EH (cell line): ENCODE measurements around the gene ITIH5.

ENCODE experiments used
- DNase-seq: peaks from one replicate; pipeline ENCODE4 v3.0.0-alpha.2; 2015; ENCODE audit warnings: low read depth

The ITIH5 gene

DNA sequence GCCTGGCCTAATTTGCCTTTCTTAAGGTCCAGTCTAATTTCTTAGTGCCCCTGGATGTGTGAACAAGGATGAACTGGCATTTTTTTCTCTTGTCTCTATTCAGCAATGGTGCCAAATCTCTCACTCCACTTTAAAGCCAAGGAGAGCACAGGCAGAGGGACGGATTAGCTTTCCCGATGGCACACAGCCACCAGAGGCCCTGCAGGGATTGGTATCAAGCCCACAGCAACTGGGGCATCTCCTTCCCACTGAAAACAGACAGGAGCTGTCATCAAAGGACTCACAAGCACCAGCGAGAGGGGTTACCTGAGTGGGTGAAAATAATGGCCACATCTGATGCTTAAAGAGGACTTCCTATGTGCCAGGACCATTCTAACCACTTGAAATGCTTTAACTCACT is 83.1 kb downstream of the ITIH5 start:
- no peak for DNase-seq

DNA sequence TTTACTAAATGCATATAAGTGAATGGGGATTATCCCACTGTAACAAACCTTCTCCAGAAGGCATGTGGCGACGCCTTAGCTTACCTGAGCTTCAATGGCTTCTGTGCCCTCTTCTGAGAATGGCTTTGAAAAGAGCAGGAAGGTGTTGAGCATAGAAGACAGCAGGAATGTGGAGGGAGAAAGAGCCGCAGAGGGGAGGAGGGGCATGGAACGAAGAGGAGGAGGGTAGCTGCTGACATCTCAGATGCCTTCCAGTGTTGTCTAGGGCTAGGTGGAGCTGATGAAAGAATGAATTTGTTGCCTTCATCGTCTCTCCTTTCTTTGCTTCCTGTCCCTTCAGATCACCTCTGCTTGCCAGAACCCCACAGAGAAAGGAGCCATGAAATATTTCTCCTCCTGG is 86.2 kb downstream of the ITIH5 start:
- no peak for DNase-seq

DNA sequence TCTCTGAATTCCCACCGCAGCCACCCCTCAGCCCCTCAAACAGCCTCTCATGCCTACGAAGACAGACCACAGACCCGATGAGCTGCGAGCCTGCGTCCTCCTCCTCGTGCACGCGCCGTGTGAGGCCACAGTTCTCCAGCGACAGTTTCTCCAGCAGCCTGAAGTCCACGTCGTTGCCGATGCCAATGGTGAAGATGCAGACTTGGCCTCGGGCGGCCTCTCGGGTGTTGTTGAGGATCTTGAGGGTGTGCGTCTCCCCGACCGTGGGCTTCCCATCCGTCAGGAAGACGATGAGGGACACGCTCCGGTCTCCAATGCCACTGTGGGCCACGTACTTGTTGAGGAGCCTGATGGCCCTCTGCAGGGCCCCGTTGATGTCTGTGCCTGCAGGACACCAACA is 87.1 kb downstream of the ITIH5 start:
- DNase-seq = no peak

DNA sequence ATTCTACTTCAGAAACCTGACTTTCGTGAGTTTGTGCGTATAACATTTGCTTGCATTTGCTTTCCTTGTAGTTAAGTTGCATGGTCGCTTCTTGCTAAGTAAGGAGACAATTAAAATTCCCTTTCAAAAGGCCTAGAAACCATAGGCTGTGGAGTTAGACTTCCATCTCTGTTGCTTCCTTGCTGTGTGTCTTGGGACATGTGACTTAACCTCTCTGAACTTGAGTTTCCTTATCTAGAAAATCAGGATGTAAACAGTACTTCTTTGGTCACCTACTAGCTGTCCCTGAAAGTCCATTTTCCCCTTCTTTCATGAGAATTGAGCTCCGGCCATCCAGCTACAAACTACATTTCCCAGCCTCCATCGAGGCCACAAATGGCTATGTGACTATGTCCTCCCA is 89.2 kb downstream of the ITIH5 start:
- DNase-seq = no peak

DNA sequence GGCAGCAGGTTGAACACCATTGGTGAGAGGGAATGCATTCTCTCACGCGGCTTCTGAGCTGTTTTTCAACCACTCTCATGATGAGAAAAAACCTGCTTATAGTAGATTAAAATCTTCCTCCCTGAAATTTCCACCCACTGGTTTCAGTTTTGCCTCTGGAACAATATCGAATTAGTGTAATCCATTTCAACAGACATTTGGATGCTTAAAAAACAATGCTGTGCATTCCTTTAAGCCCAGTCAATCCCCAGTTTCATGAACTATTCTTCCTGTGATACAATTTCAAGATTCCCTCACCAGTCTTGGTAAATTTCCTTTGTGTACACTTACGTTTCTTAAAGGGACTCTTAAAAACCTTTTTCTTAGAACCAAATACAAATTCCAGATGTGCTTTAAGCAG is 89.6 kb downstream of the ITIH5 start:
- DNase-seq = no peak

DNA sequence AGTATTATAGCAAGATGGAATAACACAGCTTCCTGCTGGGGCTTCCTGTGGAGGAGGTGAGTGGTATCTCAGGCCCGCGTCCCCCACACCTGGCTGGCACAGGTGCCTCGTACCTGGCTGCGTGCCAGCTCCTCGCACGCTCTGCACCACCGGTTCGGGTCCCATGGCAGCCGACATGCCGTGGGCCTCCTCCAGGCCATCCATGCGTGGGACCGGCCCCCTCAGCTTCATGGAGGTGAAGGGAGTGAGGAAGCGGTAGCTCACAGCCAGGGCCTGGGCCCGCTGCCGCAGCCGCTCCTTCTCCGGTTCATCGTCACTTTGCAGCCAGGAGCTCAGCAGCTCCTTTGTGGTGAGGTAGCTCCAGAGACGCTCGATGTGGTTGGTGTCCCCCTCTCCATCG is 90.4 kb downstream of the ITIH5 start:
- no peak for DNase-seq

DNA sequence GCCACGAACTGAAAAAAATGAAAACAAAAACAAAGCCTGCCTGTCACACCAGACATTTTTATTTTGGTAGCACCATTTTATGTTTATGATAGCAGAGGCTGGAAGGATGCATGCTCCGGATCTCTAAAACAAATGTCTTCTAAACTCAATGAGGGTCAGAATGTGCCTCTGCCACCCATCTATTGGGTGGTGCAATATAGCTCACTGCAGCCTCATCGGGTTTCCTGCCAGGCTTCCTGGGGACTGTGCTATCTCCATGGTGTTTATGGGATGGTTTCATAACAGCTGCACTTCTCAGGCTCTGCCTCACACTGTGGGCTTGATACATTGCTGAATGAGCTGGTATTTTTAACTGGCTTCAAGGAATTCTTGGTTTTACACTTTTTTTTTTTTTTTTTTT is 94.4 kb downstream of the ITIH5 start:
- DNase-seq = no peak

DNA sequence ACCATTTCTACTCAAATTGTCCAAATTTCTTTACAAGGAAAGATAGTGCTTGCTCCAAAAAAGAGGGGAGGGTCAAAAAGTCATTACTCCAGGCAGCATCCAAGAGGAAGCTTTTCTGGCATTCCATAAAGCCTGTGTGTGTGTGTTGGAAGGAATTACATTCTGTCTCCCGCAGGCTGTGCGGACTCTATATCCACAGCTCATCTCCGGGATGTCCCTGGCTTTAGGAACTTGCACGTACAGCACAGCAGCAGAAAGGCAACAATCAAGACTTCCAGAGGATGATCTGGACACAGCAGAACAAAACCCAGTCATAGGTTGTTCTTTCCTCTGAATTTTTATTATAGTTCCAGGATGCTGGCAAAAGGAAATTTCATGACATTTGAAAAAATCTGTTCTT is 94.8 kb downstream of the ITIH5 start:
- no peak for DNase-seq

DNA sequence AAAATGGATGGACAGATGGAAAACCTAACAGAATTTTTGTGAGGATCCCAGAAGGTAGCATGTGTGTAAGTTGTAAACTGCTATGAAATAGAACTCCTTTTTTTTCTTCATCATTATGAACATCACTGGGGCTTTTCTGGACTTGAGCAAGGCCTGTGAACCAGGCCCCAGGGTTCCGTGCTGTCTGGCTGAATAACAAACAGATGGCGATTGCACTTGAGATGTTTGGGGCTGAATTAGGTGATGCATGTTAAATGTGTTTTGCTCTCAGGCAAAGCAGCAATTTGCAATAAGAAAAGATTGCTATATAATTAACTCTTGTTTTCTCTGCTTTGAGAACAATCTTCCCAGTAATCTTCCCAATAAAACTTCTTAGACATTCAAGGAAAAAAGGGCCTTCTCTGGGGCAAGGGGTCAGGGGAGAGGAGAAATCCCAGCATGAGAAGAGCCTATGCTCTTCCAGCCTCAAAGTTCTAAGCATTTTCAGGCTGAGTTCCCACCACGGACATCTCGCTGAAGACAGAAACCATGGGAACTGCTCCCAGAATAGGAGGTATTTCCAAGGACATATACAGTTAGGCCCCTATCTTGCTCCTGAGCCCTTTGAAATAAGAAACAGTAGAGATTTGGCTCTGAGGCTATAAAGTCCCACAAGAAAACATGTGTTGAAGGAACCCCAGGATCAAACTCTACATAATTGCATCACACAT is 98.7 kb downstream of the ITIH5 start:
- DNase-seq = no peak

DNA sequence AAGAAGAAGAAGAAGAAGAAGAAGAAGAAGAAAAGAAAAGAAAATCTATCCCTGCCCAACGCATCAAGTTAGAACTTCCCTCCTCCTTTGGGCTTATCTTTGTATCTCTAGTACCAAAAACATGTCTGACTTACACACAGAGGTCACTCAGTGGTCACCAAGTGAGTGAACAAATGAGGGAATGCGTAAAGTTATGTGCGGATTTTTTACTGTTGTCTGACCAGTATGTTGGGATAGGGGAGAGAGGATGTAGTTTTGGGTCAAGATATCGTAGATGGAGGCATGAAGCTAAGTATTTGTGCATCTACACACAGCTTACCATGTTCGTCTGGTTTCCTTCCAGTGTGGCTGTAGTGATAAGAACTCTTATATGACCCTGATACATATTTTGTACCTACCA is 99.9 kb downstream of the ITIH5 start:
- no peak for DNase-seq

DNA sequence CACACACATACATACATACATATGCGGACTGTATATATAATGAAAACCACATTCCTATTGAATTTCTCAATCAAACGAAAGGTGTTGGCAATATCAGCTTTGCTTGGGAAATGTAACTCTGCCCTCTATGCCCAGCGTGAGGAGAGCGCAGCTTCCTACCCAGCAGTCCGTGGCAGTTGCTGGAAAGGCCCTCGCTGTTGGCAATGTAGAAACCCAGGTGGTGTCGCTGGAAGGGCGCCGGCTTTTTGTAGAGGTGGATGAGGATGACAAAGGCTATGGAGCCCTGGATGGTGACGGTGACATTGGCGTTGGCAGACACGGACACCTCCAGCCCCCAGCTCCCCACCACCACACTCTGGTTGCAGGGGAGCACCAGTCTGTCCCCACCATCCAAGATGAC is 100.9 kb downstream of the ITIH5 start:
- no peak for DNase-seq

DNA sequence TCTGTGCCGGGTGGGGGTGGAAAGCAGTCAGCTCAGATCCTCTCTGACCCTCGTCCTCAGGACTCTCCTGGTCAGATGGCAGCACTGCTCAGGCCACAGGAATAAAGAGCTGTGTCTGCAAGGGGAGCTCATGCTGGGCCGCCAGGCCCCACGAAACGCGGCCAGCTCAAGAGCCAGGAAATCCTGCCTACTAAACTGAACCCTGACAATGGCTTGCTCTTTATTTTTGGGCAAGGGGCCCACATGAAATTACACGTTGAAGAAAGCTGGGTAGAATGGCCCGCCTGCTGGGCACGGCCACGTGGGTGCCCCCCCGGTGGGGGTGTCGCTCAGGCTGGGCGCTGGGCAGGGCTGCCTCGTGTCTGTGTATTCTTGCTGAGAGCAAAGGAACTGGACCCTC is 103.0 kb downstream of the ITIH5 start:
- no peak for DNase-seq

DNA sequence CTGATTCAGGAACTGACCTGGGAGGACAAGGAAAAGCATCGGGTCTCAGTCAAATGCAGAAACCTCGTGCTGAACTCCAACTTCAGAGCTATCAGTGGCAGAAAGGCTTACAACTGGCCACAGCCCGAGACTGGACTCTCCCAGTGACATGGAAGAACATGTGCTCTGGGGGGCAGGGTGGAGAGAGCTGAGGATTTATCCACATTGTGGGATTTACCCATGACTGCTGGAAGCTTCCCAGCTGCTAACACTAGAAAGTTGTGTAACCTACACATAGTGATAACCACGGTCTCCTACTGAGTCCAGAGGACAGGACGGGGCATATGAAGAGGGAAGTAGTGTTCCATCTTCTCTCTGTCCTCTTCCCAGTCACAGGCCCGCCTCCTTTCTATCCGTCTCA is 103.4 kb downstream of the ITIH5 start:
- DNase-seq = no peak

DNA sequence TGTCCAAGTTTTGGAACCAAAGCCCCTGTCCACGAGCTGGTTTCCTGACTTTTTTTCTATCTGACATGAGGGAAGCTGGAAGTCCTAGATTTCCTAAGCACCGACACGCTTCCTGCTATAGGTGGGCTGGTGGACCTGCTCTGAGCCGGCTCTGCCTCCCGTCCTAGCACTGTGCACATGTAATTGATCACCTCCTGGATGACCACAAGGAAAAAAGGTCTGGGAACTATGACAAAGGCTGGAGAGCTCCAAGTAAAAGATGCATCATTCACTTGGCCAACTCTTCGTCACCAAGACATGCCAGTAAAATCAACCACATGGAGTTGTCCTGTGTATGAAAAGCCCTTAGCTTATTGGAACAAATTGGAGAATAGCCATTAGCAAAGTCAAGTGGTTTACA is 104.8 kb downstream of the ITIH5 start:
- no peak for DNase-seq

DNA sequence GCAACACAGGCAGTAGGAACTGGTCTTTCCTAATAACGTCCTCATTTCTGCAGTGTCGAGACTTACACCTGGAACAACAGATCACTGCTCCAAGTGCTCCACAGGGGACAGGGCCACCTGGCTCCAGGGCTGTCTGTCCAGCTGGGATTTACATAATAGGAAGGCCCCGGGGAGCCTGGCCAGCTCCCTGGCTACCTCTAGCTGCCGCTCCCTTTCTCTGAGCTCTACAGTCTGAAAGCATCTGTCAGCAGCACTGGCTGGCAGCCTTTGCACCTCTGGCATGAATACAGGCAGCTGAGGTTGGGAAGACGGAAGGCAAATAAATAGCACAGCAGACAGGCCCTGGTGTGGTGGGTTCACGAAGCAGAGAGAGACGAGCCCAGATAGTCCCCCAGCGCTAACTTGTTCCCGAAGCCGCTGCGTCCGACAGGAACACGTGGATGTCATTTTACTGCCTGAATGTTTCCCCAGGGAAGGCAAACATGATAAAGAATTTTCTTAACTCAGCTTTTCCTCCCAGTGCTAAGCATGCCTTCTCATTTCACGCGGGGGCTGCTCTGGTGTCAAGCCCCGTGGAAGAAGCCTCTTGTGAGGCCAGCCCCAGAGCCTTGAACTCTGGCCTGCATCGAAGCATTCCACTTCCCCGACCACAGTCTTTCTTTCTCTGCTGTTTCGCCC is 105.4 kb downstream of the ITIH5 start:
- no peak for DNase-seq

DNA sequence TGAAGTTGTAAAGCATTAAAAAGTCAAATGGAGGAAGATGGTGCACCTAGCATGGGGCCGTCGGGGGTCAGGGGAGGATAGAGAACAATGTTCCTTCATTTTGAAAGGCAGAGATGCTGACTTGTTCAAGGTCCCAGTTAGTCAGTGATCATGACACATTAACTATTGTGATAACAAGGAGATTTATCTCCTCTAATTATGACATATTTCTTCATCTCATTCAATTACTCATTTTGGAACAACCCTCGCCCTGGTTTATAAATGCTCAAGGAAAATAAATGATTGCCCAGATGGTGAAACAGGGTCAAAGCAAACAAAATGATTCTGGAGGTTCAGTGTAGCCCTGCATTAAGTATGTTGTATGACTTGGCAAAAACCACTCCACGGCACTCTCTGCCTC is 106.2 kb downstream of the ITIH5 start:
- no peak for DNase-seq

DNA sequence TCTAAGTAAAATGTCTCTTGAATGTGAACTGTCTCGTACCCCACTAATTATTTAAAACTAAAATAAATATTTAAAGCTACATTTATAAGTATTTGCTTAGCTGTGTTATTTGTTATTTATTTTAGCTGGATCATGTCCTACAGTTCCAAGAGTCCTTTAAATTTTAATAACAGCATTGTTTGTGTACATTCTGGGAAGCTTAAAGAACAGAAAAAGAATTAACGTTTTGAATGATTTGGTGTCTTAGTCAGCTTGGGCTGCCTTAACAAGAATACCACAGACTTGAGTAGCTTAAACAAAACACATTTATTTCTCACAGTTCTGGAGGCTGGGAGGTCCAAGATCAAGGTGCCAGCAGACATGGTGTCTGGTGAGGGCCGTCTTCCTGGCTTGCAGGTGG is 107.4 kb downstream of the ITIH5 start:
- DNase-seq = no peak

DNA sequence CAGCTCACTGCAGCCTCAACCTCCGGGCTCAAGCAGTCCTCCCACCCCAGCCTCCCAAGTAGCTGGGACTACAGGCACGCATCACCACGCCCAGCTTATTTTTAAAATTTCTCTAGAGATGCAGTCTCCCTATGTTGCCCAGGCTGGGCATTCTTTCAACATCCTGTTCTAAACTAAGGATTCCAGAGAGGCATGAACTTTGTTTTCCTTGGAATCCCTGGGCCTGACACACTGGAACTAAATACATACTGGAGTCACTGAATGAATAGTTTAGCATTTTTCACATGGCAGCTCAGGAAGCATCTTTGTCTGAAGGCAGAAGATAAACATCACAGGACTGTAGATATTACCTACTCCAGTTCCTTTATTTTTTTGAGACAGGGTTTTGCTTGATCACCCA is 108.7 kb downstream of the ITIH5 start:
- DNase-seq = no peak

DNA sequence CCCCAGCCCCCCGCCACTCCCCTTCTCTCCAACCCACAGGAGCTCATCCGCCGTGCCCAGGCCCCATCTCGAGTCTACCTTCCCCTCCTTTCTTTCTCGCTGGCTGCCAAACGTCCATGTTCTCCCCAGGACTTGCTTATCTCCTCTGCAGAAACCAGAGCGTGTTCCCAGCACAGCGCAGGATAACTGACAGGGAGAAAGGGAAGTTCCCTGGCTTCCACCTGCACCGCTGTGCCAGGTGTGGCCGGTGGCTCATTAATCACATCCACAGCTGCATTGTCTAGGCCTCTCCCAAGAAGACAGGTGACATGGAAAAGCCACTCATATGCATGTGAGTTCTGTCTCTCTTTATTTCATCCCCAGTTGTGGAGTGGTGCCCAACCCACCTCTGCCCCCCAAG is 113.2 kb downstream of the ITIH5 start:
- no peak for DNase-seq

DNA sequence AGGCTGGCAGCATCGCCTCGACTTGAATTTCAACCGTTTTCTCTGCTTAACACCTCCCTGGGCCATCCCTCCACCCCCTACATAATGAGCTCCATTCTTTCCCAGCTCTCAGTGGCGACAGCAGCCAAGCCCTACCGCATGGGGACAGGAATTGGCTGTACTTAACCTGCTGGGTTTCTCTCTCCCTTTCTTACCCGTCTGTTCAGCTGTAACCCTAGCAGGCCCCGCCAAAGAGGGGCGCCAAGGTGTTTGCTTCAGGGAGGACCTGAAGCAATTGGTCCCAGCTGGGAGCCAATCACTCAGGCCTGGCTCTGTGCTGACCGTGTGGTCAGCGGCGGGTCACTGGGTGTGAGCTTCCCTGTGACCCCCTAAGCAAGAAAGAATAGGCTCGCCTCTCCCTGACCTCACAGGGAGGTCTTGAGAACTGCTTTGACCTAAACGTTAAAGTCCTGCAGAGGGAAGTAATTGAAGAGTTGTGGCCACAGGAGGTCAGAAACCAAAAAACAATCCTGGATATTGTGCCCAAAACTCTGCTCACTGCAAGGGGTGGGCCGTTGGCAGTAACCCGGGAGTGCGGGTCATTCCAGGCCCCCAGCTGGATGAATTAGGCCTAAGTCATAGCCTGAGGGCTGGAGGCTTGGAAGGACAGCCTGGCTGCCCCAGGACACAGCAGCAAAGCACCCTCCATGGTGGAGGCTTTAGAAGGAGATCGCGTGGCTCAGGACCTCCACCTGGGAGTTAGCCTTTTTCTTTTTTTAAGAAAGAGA is 114.6 kb downstream of the ITIH5 start:
- DNase-seq = no peak

DNA sequence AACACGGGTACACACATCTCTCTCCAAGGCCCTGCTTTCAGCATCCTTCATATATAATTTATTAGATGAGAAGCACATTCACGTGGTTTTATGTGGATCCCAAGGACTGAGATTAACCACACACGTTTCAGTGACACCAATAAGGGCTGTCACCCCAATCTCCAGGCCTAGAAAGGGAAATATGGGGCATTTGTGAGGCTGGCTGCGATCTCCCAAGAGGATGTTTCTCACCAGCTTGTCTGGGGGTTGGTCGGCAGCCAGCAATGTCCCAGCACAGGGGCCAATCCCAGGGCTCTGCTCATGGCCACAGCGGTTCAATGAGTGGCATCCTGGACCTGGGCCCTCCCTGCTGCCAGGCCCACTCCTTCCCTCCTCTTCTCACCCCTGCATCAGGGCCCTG is 115.5 kb downstream of the ITIH5 start:
- DNase-seq = no peak

DNA sequence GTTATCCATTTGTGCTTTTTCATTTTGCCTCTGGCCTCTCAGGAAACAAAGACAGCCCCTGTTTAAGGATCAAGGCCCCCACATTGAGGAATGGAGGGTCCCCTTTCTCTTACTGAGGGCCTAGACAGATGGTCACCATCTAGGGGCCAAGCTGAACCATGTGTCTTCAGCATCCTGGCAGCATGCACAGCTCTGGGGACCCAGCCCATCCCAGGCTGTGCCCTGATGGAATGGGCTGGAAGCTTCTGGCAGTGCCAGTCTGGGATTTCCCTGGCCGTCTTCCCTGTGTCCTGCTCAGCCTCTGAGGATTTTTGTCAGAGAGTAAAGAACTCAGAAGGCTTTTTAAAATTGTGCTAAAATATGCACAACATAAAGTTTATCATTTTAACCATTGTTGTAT is 116.8 kb downstream of the ITIH5 start:
- no peak for DNase-seq

DNA sequence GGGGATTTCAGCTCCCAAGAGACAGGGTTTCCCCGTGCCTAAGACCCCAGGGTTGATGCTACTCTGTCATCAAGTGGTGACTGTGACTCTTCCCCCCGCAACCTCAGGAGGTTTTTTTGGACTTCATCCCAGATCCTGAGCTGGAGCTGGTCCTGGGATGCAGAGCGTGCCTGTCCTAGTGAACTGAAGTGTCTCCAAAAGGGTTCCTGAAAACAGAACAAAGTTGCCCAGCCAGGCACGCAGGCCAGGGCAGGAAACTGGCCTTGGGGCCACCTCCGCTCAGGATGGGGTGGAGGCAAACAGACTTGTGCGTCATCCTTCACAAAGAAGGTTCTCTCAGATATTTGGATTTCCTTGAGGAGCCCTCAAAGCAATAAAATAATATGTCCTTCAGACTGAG is 118.9 kb downstream of the ITIH5 start:
- DNase-seq = no peak
